Esophagus squamous epithelium (tissue), 5 donors: ENCODE measurements around the gene KDM7A. TPM values are rescaled to one million over a fixed set of nuclear protein-coding genes. Genes with fewer than 3 reads are reported as not detected.

ENCODE experiments used
- DNase-seq: peaks from one replicate; lab custom pipeline; 2025; lab: John Stamatoyannopoulos, UW
- H3K27ac ChIP-seq, 4 donors: fragments of 200-600 bp; sonication (generic); one replicate each; pipeline ENCODE4 v1.5.1; 2016 to 2019; ENCODE audit warnings: mild to moderate bottlenecking in 1 of 4
- H3K27me3 ChIP-seq, 4 donors: fragments of 200-600 bp; sonication (generic); 1 replicate in 3 of 4; 2 replicates in 1 of 4; pipeline versions ENCODE4 v1.5.1 to v1.6.0; 2017 to 2021; ENCODE audit warnings: antibody characterized with exemption in 1 of 4
- H3K36me3 ChIP-seq, 3 donors: fragments of 200-600 bp; sonication (generic); one replicate each; pipeline ENCODE4 v1.5.1; 2016 to 2019
- H3K4me1 ChIP-seq, 3 donors: fragments of 200-600 bp; sonication (generic); one replicate each; pipeline ENCODE4 v1.5.1; 2017 to 2019
- H3K4me3 ChIP-seq, 4 donors: fragments of 200-600 bp; sonication (generic); 1 replicate in 3 of 4; 2 replicates in 1 of 4; pipeline ENCODE4 v1.5.1; 2016 to 2019; ENCODE audit warnings: mild to moderate bottlenecking in 2 of 4, moderate library complexity in 1 of 4
- H3K9me3 ChIP-seq, 3 donors: fragments of 200-600 bp; sonication (generic); one replicate each; pipeline ENCODE4 v1.5.1; 2016 to 2019
- CTCF ChIP-seq, 6 experiments: fragments of 450-650 bp in 4 of 6; fragments of 200-600 bp in 2 of 6; sonication (generic) in 2 of 6; IDR thresholded peaks; one replicate each; pipeline ENCODE4 v1.5.1; 2016 to 2019; ENCODE audit warnings: antibody characterized with exemption in 6 of 6, mild to moderate bottlenecking in 4 of 6, moderate library complexity in 4 of 6
- POLR2A ChIP-seq, 4 donors: fragments of 450-650 bp; IDR thresholded peaks; one replicate each; pipeline ENCODE4 v1.6.1; 2017; ENCODE audit warnings: antibody characterized with exemption in 4 of 4, mild to moderate bottlenecking in 4 of 4, moderate library complexity in 3 of 4
- WGBS, 2 donors: methylation state at CpG; one replicate each; pipeline ENCODE4 v1.1.5; 2018; 5-methylcytosine and 5-hydroxymethylcytosine counted together
- intact Hi-C: fragments of 100-400 bp; cut with DNase I; formaldehyde crosslinking; loops from one replicate; pipeline ENCODE4 v1.15.0; 2022
- total RNA-seq, 4 donors: library from RNA; depleted of rRNA; stranded (reverse); fragments of >200 nt; gene quantifications; one replicate each; pipeline ENCODE4 v1.1.0, GENCODE V29; 2016
- donor health status: DM: yes; HTN: yes; CAD: no.

KDM7A gene
- total RNA-seq, result 10 to 100 TPM; 11.5 to 28.3 (median 19.9) TPM

- Histone ChIP-seq H3K36me3 (no peaks in the 10 kb centered on the region), H3K4me1 (peaks cover 0 to 38% (median 16%) of the 10 kb centered on the region in 3 donors), H3K9me3 (no peaks in the 10 kb centered on the region), H3K27me3 (peaks cover 0 to 12% (median 0%) of the 10 kb centered on the region in 4 donors), H3K27ac (peak within 1 kb of the TSS; percentile 99 to 100 (median 100)), H3K4me3 (peak within 1 kb of the TSS; percentile 82 to 96 (median 88))
- TF ChIP-seq CTCF (IDR thresholded peaks at IDR 0.05) (no peak), POLR2A (IDR thresholded peaks at IDR 0.05) (peak in 2 of 4 donors; percentile 86 to 93)
- WGBS, 2 donors, result 0% methylated on average over 1 to 3 of the region's 132 CpGs
- intact Hi-C loops, result loop anchor here (10.0 kb wide), 1 partner anchor 138 kb away; no protein-coding TSS in a partner anchor
- peak; percentile 70 for DNase-seq
Measured at GRCh38 chr7:140176811-140177702, at the start of gene KDM7A. KDM7A (minus strand) TSS chr7:140176983; CDS start chr7:140176937, 46 bp downstream.

GRCh38 chr7:140225562-140226249, 48.9 kb upstream of the KDM7A start:
- TF ChIP-seq CTCF (IDR thresholded peaks at IDR 0.05) (no peak), POLR2A (IDR thresholded peaks at IDR 0.05) (no peak)
- no peak for DNase-seq
- intact Hi-C loops, result no loop called here
- Histone ChIP-seq H3K36me3 (no peaks in the 10 kb centered on the region), H3K4me1 (peaks cover 10 to 14% (median 13%) of the 10 kb centered on the region in 3 donors), H3K27ac (no peak overlapping the region), H3K9me3 (no peaks in the 10 kb centered on the region), H3K4me3 (no peak overlapping the region), H3K27me3 (peaks cover 0 to 41% (median 0%) of the 10 kb centered on the region in 4 donors)
- 68 to 79% methylated on average over 4 of the region's 5 CpGs for WGBS, 2 donors

GRCh38 chr7:140223515-140224221, 46.9 kb upstream of the KDM7A start:
- no peak overlapping the region for H3K4me3 ChIP-seq
- 80 to 81% methylated on average over 7 to 13 of the region's 15 CpGs for WGBS, 2 donors
- H3K9me3 ChIP-seq, result no peaks in the 10 kb centered on the region
- peaks cover 0 to 7% (median 5%) of the 10 kb centered on the region in 3 donors for H3K4me1 ChIP-seq
- intact Hi-C loops, result no loop called here
- H3K27me3 ChIP-seq, result peaks cover 0 to 23% (median 0%) of the 10 kb centered on the region in 4 donors
- no peaks in the 10 kb centered on the region for H3K36me3 ChIP-seq
- no peak overlapping the region for H3K27ac ChIP-seq
- no peak for TF ChIP-seq POLR2A (IDR thresholded peaks at IDR 0.05)
- TF ChIP-seq CTCF (IDR thresholded peaks at IDR 0.05), result no peak
- no peak for DNase-seq

GRCh38 chr7:140222814-140223213, 46.0 kb upstream of the KDM7A start:
- no peaks in the 10 kb centered on the region for H3K9me3 ChIP-seq
- H3K4me3 ChIP-seq, result no peak overlapping the region
- H3K27ac ChIP-seq, result no peak overlapping the region
- no peaks in the 10 kb centered on the region for H3K36me3 ChIP-seq
- TF ChIP-seq POLR2A (IDR thresholded peaks at IDR 0.05), result no peak
- TF ChIP-seq CTCF (IDR thresholded peaks at IDR 0.05), result no peak
- peaks cover 0 to 7% (median 5%) of the 10 kb centered on the region in 3 donors for H3K4me1 ChIP-seq
- no peak for DNase-seq
- WGBS, 2 donors, result 88 to 91% methylated on average over 5 of the region's 10 CpGs
- H3K27me3 ChIP-seq, result peaks cover 0 to 23% (median 0%) of the 10 kb centered on the region in 4 donors
- intact Hi-C loops, result no loop called here
